SHP77 treated with DMSO at 0.1 percent for 48 hours (cell line): Measurements from ENCODE around the gene APBB3.
A peak's percentile ranks its signal among the peaks of the same experiment; 100 is the strongest.
"Not testable (repeated sequence)": the region's sequence is repeated elsewhere in the genome, so short reads cannot be mapped to it uniquely, and the experiment has no call there.

Experiments
- DNase-seq: peaks from one replicate; lab custom pipeline; 2025; lab: John Stamatoyannopoulos, UW

APBB3 gene, protein sequence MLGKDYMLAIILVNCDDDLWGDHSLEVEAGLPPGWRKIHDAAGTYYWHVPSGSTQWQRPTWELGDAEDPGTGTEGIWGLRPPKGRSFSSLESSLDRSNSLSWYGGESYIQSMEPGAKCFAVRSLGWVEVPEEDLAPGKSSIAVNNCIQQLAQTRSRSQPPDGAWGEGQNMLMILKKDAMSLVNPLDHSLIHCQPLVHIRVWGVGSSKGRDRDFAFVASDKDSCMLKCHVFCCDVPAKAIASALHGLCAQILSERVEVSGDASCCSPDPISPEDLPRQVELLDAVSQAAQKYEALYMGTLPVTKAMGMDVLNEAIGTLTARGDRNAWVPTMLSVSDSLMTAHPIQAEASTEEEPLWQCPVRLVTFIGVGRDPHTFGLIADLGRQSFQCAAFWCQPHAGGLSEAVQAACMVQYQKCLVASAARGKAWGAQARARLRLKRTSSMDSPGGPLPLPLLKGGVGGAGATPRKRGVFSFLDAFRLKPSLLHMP

DNA sequence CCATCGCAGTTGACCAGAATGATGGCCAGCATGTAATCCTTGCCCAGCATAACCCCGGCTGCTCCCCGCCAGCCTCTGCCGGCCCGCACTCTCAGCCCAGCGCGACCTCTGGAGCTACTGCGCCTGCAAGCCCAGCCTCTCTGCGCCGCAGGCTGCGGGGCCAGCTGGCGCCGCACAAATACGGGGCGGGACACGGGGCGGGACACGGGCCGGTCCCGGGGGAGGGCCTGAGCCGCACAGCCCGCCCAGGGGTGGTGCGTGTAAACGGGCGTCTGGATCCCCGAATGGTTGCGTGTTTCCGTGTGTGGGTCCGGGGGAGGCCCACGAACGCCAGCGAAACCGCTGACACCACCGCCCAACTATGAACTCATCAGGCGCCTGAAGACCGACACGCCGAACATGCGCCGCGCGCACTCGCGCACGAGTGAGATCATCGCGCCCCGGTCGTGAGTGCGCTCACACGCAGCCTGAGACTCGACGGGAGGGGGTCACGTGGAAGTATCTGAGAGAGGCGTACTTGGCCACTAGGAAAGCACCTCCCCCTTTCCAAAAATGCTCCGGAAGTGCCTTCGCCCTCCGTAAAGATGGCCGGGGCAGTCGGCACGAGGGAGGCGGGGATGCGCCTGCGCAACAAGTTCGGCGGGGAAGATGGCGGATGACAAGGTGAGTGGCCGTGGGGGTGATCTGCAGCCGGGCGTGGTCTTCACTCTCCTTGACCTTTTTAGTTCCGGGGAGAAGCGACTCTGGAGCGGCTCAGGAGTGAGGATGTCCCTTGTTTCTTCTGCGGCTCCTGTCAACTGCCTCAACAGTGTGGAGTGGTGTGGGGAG is at the start of gene APBB3, which contains the start of gene SLC35A4:
APBB3 (minus strand) TSS at position 403 of the 828 bp plus-strand sequence; CDS start at position 50, 353 bp downstream.
SLC35A4 (plus strand) TSS at position 633 of the 828 bp plus-strand sequence. CDS start 2,342 bp downstream, outside the sequence.
- DNase-seq: peak; percentile 98

GRCh38 chr5:140611020-140611521 is 46.7 kb upstream of the APBB3 start:
- no peak for DNase-seq

GRCh38 chr5:140609126-140609525 is 44.7 kb upstream of the APBB3 start:
- no peak for DNase-seq

DNA sequence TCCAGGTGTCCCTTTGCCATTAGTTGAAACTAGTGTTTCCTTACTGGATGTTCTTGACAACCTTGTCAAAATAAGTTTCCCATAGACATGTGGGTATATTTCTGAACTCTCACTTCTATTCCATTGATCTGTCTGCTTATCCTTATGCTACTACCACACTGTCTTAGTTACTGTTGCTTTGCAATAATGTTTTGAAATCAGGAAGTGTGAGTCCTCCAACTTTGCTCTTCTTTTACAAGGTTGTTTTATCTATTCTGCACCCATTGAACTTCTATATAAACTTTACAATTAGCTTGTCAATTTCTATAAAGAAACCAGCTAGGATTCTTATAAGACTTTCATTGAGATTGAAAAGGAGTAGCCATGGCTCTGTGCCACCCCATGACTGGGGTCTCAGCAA is 44.3 kb upstream of the APBB3 start:
- no peak for DNase-seq

GRCh38 chr5:140607031-140607430 is 42.6 kb upstream of the APBB3 start:
- DNase-seq: no peak

GRCh38 chr5:140605879-140606278 is 41.5 kb upstream of the APBB3 start:
- DNase-seq: no peak

DNA sequence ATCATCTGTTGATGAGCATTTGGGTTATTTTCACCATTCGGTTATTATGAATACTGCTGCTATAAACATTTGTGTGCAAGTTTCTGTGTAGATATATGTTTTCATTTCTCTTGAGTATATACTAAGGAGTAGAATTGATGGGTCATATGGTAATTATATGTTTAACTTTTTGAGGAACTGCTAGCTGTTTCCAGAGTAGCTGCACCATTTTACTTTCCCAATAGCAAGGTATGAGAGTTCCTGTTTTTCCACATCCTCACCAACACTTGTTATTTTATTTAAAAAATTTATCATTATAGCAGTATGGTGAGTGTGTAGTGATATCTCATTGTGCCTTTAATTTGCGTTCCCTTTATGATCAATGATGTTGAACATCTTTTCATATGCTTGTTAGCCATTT is 39.3 kb upstream of the APBB3 start:
- DNase-seq: no peak

DNA sequence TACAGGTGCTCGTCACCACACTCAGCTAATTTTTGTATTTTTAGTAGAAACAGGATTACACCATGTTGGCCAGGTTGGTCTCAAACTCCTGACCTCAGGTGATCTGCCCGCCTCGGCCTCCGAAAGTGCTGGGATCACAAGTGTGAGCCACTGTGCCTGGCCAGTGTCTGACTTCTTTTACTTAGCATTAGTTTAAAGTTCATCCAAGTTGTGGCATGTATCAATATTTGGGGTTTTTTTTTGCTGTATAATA is 39.0 kb upstream of the APBB3 start:
- DNase-seq: not testable (repeated sequence)

DNA sequence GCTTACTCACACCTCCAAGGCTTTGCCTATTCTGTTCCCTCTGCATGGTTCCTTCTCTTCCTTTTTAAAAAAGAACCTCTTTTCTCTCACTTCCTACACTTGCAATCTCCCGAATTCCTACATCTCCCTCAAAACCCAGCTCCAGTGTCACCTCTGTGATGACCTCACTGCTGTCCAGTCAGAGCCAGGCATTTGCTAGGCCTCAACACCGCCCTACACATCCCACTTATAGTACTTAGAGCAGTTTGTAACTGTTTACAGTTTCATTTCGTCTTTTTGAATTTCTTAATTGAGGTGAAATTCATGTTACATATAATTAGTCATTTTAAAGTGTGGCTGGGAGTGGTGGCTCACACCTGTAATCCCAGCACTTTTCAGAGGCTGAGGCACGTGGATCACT is 37.7 kb upstream of the APBB3 start:
- no peak for DNase-seq

DNA sequence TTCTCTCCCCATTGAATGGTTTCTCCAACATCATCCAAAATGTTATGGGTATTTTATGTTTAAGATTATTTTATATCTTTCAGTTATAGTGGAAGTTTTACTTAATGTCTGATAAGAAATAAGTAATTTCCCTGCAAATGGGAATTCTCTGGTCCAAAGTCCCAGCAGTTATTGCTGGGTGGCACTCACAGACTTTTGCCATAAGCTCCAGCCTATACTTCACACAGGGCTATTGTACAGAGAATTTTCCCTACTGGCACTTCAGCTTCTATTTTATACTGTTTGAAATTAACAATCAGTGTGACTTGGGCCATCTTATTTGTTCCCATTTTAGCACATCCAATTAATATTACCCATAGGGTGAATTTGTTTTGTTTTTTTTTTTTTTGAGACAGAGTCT is 35.7 kb upstream of the APBB3 start:
- no peak for DNase-seq

DNA sequence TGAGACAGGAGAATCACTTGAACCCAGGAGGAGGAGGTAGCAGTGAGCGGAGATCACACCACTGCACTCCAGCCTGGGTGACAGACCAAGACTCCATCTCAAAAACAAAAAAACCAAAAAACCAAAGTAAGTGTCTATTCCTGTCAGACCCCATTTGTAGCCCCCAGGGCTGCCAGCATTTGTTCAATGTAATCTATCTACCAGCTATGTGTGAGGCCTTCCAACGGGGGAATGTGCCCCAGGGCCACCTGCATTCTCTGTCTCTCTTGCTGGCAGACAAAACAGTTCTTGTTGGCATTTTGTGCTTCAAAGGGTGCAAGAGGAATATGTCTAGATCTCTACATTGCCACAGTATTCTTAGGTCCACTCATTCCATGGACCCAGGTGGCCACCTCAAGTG is 34.4 kb upstream of the APBB3 start:
- no peak for DNase-seq

- no peak for DNase-seq
Measured at GRCh38 chr5:140596321-140596741, 31.9 kb upstream of the APBB3 start.

DNA sequence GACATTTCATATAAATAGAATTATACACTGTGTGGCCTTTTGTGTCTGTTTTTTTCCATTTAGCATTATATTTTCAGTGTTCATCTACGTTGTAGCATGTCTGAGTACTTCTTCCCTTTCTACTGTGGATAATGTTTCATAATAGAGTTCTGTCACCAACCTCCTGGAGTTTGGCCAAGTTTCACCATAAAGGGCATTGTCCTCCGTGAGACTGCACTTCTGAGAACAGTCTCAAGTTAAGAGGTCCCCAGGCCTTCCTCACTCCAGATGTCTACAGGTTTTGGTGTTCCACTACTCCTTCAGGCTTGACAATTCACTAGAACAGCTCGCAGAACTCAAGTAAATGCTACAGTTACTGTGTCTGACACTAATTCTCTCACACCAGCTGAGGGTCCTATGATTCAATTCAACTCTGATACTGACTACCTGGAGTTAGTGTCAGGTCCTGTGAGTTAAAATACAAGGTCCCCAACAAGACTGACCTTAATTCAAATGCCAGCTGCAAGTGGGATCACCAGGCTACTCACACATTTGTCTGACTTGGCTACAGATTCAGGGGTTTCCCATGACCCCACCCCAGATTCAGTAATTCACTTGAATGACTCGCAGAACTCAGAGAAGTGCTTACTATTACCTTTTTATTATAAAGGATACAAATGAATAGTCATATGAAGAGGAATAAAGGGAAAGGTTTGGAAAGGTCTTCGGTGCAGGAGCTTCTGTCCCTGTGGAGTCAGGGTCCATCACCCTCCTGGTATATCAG is 31.3 kb upstream of the APBB3 start:
- no peak for DNase-seq

- no peak for DNase-seq
Measured at GRCh38 chr5:140594169-140594568, 29.8 kb upstream of the APBB3 start.

- not testable (repeated sequence) for DNase-seq
Measured at GRCh38 chr5:140593070-140593469, 28.7 kb upstream of the APBB3 start.

GRCh38 chr5:140591747-140592372 is 27.5 kb upstream of the APBB3 start:
- no peak for DNase-seq

- no peak for DNase-seq
Measured at GRCh38 chr5:140590861-140591260, 26.5 kb upstream of the APBB3 start.

DNA sequence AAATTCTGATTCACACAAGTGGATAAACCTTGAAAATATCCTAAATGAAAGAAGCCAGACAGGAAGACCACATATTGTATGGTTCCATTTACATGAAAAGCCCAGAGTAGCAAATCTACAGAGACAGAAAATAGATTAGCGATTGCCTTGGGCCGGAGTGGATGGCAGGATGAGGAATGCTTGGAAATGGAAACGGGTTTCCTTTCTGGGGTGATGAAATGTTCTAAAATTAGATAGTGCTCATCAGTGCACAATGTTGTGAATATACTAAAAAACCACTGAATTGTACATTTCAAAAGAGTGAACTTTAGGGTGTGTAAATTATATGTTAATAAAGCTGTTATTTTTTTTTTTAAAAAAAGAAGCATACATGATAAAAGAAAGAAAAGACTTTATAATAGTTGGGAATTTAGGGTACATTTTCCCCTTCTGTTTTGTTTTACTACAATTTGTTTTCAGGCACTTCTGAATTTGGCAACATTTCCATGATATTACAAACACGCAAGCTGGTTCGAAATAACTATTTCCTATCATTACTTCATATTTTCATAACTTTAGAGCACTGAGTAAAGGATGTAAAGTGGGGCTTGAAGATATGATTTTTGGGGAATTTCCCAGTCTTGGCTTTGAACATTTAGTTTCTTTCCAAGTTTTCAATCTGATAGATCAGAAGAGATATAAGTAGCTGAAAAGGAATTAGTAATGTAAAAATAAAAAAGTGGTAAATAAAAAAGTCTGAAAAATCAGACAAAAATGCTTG is 24.1 kb upstream of the APBB3 start:
- DNase-seq: no peak

GRCh38 chr5:140587495-140587894 is 23.1 kb upstream of the APBB3 start:
- DNase-seq: no peak

DNA sequence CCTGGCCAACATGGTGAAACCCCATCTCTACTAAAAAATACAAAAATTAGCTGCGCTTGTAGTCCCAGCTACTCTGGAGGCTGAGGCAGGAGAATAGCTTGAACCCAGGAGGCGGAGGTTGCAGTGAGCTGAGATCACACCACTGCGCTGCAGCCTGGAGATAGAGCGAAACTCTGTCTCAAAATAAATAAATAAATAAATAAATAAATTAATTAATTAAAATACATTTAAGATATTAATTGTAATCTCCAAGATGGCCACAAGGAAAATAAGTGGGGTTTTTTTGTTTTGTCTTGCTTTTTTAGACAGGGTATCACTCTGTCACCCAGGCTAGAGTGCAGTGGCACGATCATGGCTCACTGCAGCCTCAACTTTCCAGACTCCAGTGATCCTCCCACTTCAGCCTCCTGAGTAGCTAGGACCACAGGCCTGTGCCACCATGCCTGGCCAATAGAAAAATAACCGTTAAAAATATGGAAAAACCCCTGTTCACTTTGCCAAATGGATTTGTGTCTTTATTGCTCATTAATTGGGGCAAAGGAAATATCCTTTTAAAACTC is 14.9 kb upstream of the APBB3 start:
- DNase-seq: not testable (repeated sequence)

DNA sequence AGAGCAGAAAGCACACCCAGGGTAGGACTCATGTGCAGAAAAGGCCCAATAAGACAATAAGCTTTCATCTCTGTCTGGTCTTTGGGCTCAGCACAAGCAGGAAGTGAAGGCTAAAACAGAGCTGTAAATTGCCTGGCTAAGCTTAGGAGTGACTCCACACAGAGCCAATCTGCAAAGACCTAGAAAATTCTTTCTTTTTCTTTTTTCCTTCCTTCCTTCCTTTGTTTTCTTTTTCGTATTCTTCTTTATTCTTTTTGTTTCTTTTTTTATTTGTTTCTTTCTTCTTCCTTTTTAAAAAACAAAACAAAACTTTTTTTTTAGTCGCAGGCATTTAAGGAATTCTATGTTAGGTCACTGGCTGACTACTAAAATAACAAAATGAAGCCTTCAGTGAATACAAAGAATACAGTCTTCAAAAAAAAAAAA is 12.4 kb upstream of the APBB3 start:
- no peak for DNase-seq
